ENCODE results near the gene MALL.

DNA sequence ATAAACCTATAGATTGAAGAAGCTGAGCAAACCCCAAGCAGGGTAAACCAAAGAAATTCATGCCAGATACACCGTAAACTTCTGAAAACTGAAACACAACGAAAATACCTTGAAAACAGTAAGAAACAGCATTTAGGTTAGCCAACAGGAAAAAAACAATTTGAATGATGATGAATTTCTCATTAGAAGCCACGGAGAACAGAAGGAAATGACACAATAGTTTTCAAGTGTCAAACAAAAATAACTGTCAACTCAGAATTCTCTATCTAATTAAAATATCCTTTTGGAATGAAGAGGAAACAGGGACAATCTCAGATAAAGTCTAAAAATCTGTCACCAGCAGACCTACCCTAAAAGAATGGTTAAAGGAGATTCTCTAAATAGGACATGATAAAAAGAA is 37.3 kb upstream of the MALL start:
- TF ChIP-seq POLR2A (IDR thresholded peaks at IDR 0.05): no peak
- TF ChIP-seq, protein P1, sequence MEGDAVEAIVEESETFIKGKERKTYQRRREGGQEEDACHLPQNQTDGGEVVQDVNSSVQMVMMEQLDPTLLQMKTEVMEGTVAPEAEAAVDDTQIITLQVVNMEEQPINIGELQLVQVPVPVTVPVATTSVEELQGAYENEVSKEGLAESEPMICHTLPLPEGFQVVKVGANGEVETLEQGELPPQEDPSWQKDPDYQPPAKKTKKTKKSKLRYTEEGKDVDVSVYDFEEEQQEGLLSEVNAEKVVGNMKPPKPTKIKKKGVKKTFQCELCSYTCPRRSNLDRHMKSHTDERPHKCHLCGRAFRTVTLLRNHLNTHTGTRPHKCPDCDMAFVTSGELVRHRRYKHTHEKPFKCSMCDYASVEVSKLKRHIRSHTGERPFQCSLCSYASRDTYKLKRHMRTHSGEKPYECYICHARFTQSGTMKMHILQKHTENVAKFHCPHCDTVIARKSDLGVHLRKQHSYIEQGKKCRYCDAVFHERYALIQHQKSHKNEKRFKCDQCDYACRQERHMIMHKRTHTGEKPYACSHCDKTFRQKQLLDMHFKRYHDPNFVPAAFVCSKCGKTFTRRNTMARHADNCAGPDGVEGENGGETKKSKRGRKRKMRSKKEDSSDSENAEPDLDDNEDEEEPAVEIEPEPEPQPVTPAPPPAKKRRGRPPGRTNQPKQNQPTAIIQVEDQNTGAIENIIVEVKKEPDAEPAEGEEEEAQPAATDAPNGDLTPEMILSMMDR (IDR thresholded peaks at IDR 0.05): no peak

Measured in lower leg skin (tissue), 3 donors.